ENCODE results near the gene KLHL14. TPM values are rescaled to one million over a fixed set of nuclear protein-coding genes. Genes with fewer than 3 reads are reported as not detected.

KLHL14 gene
- total RNA-seq, 1 donor from 2014 or later, result 0.98 TPM

DNA sequence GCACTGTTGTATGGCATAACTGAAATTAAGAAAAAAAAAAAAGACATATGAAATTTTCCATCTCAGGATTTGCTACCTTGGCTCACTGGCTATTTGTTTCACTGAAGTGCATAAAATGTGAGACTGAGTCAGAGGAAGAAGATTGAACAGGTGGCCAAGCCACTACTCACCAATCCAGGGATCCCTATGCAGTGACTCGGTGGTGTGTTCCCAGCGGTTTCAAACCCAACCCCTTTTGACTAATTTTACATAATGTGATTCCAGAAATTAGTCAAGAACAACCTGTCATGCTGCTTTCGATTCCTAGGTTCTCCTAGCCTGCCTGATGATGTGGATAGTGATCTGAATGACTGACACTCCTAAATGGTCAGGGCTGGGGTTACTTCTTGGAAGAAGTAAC lies 77.3 kb downstream of the KLHL14 start:
- Histone ChIP-seq H3K27ac (no peak overlapping the region), H3K4me3 (no peak overlapping the region), H3K27me3 (no peaks in the 10 kb centered on the region), H3K4me1 (no peaks in the 10 kb centered on the region), H3K36me3 (no peaks in the 10 kb centered on the region), H3K9me3 (no peaks in the 10 kb centered on the region)
- TF ChIP-seq POLR2A (IDR thresholded peaks at IDR 0.05) (no peak), CTCF (IDR thresholded peaks at IDR 0.05) (no peak)
- DNase-seq (ENCODE audit: extremely low spot score in 2 of 2), result no peak
- intact Hi-C loops (cut with DNase I), result no loop called here

DNA sequence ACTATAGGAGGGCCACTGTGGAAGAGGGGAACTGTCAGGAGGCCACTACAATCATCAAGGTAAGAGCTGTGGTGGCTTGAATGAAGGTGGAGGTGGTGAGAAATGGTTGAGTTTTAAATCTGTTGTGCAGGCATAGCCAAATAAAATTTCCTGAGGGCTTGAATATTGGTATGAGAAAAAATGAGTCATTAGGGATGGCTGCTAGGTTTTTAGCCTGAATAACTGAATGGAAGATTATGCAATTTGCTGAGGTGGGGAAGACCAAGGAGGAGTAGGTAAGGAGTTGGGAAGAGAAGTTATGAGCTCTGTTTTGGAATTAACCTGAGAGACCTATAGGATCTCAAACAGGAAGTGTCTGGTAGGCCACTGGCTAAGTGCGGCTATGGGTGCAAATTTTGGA lies 84.0 kb downstream of the KLHL14 start:
- H3K27ac ChIP-seq, result no peak overlapping the region
- DNase-seq (ENCODE audit: extremely low spot score in 2 of 2), result no peak
- intact Hi-C loops (cut with DNase I), result no loop called here
- H3K4me1 ChIP-seq, result no peaks in the 10 kb centered on the region
- no peaks in the 10 kb centered on the region for H3K9me3 ChIP-seq
- no peak overlapping the region for H3K4me3 ChIP-seq
- TF ChIP-seq CTCF (IDR thresholded peaks at IDR 0.05) (no peak), POLR2AphosphoS5 (IDR thresholded peaks at IDR 0.05; ENCODE audit: insufficient read depth in 1 of 2, low read depth in 1 of 2) (no peak), POLR2A (IDR thresholded peaks at IDR 0.05) (no peak)
- no peaks in the 10 kb centered on the region for H3K36me3 ChIP-seq
- H3K27me3 ChIP-seq, result no peaks in the 10 kb centered on the region

GRCh38 chr18:32684940-32685339 lies 87.9 kb downstream of the KLHL14 start:
- H3K27ac ChIP-seq, result no peak overlapping the region
- H3K9me3 ChIP-seq, result no peaks in the 10 kb centered on the region
- DNase-seq (ENCODE audit: extremely low spot score in 2 of 2), result no peak
- no peak overlapping the region for H3K4me3 ChIP-seq
- H3K27me3 ChIP-seq, result no peaks in the 10 kb centered on the region
- no peaks in the 10 kb centered on the region for H3K36me3 ChIP-seq
- intact Hi-C loops (cut with DNase I), result no loop called here
- no peaks in the 10 kb centered on the region for H3K4me1 ChIP-seq
- TF ChIP-seq CTCF (IDR thresholded peaks at IDR 0.05) (no peak), POLR2A (IDR thresholded peaks at IDR 0.05) (no peak), POLR2AphosphoS5 (IDR thresholded peaks at IDR 0.05; ENCODE audit: insufficient read depth in 1 of 2, low read depth in 1 of 2) (no peak)

- Histone ChIP-seq H3K36me3 (no peaks in the 10 kb centered on the region), H3K4me3 (no peak overlapping the region), H3K4me1 (no peaks in the 10 kb centered on the region), H3K9me3 (no peaks in the 10 kb centered on the region), H3K27ac (no peak overlapping the region), H3K27me3 (no peaks in the 10 kb centered on the region)
- intact Hi-C loops (cut with DNase I), result no loop called here
- no peak for DNase-seq (ENCODE audit: extremely low spot score in 2 of 2)
- TF ChIP-seq CTCF (IDR thresholded peaks at IDR 0.05) (no peak), POLR2A (IDR thresholded peaks at IDR 0.05) (no peak), POLR2AphosphoS5 (IDR thresholded peaks at IDR 0.05; ENCODE audit: insufficient read depth in 1 of 2, low read depth in 1 of 2) (no peak)
Measured at GRCh38 chr18:32684096-32684495, 88.7 kb downstream of the KLHL14 start.

DNA sequence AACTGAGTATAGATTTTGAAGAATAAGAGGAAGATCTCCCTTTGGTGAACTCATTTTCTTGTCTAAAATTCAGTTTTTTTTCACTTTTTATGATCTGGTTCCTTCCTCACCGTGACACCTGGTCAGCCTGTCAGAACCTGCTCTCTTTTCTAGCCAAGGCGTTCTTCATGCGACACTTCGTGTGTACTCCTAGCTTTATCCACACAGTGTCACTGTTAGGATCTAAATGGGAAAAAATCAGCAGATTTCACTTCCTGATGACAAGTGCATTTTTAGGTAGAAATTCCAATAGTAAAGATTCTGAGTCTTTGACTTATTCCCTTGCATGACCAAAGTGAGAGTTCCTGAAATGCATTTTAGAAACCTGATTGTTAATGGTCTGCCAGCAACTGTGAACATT lies 89.8 kb downstream of the KLHL14 start:
- intact Hi-C loops (cut with DNase I), result no loop called here
- TF ChIP-seq CTCF (IDR thresholded peaks at IDR 0.05) (no peak), POLR2A (IDR thresholded peaks at IDR 0.05) (no peak), POLR2AphosphoS5 (IDR thresholded peaks at IDR 0.05; ENCODE audit: insufficient read depth in 1 of 2, low read depth in 1 of 2) (no peak)
- Histone ChIP-seq H3K36me3 (no peaks in the 10 kb centered on the region), H3K27ac (no peak overlapping the region), H3K9me3 (no peaks in the 10 kb centered on the region), H3K4me1 (no peaks in the 10 kb centered on the region), H3K4me3 (no peak overlapping the region), H3K27me3 (no peaks in the 10 kb centered on the region)
- no peak for DNase-seq (ENCODE audit: extremely low spot score in 2 of 2)
